Upper lobe of left lung (tissue), 4 donors: ENCODE measurements around the gene TBC1D14.

Experiments
- EP300 ChIP-seq, 4 donors: sonication (generic); formaldehyde crosslinking; IDR thresholded peaks; one replicate each; pipeline ENCODE4 v1.5.1; 2017; ENCODE audit warnings: antibody characterized with exemption in 4 of 4, control low read depth in 2 of 4
- POLR2A ChIP-seq, 4 donors: fragments of 450-650 bp; IDR thresholded peaks; one replicate each; pipeline ENCODE4 v1.5.1; 2016 to 2017; ENCODE audit warnings: antibody characterized with exemption in 4 of 4, mild to moderate bottlenecking in 2 of 4
- POLR2AphosphoS5 ChIP-seq, 2 donors: sonication (generic); formaldehyde crosslinking; IDR thresholded peaks; one replicate each; pipeline ENCODE4 v1.5.1; 2017; ENCODE audit warnings: antibody characterized with exemption in 2 of 2
- TF ChIP-seq, protein P1 (sequence below), 6 experiments: fragments of 450-650 bp in 4 of 6; fragments of 200-600 bp in 2 of 6; sonication (generic) in 2 of 6; IDR thresholded peaks; one replicate each; pipeline ENCODE4 v1.5.1; 2016 to 2019; ENCODE audit warnings: antibody characterized with exemption in 6 of 6

DNA sequence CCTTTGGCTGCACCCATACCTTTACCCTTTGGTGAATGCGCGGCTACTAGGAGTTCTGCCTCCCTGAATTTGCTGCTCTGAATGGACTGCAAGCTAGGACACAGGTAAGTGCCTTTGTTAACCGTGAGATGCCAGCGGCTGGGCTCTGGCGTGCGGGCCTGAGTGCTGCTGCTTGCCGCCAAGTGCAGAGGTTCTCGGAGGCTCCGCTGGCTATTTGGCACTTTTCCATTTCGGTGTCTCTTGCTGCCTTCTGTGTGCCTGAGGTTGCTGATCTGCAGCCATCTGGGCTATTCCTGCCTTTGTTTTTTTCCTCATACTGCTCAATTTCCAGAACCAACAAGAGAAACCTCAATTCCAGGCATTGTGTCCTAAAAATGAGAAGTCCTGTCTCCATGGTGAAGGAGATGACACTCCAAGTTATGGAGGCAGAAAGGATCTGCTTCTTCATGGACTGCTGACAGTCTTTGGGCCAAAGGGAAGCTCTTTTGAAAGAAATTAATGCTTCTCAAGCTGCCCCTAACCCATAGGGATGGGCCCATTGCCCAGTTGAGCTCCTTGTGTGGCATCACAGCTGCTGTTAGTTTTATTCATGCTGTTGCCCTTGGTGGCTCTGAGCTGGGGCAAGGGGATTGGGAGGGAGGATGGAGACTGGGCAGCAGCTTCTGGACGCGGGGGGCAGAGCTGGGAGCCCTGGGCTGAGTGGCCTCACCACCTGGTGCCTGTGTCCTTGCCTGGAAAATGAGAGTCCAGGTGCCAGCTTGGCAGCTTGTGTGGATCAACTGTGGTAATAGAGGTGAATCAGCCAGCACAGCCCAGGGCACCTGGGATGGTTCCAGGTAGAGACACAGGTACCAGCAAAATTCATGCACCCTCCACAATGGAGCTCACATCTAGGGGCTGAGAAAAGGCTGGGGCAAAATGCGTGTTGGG, 3.8 kb upstream of the TBC1D14 start:
- TF ChIP-seq, protein P1, sequence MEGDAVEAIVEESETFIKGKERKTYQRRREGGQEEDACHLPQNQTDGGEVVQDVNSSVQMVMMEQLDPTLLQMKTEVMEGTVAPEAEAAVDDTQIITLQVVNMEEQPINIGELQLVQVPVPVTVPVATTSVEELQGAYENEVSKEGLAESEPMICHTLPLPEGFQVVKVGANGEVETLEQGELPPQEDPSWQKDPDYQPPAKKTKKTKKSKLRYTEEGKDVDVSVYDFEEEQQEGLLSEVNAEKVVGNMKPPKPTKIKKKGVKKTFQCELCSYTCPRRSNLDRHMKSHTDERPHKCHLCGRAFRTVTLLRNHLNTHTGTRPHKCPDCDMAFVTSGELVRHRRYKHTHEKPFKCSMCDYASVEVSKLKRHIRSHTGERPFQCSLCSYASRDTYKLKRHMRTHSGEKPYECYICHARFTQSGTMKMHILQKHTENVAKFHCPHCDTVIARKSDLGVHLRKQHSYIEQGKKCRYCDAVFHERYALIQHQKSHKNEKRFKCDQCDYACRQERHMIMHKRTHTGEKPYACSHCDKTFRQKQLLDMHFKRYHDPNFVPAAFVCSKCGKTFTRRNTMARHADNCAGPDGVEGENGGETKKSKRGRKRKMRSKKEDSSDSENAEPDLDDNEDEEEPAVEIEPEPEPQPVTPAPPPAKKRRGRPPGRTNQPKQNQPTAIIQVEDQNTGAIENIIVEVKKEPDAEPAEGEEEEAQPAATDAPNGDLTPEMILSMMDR (IDR thresholded peaks at IDR 0.05), result no peak
- TF ChIP-seq EP300 (IDR thresholded peaks at IDR 0.05) (no peak), POLR2A (IDR thresholded peaks at IDR 0.05) (no peak), POLR2AphosphoS5 (IDR thresholded peaks at IDR 0.05) (no peak)
